IPS-11a (cell line): ENCODE data around the gene WWP2.
A peak's percentile ranks its signal among the peaks of the same experiment; 100 is the strongest.
"Not testable (repeated sequence)": the region's sequence is repeated elsewhere in the genome, so short reads cannot be mapped to it uniquely, and the experiment has no call there.

ENCODE experiments used
- H3K4me3 ChIP-seq: one replicate; pipeline ENCODE4 v1.5.1; 2013; ENCODE audit warnings: low read depth, low read length, control low read depth

Gene WWP2

DNA sequence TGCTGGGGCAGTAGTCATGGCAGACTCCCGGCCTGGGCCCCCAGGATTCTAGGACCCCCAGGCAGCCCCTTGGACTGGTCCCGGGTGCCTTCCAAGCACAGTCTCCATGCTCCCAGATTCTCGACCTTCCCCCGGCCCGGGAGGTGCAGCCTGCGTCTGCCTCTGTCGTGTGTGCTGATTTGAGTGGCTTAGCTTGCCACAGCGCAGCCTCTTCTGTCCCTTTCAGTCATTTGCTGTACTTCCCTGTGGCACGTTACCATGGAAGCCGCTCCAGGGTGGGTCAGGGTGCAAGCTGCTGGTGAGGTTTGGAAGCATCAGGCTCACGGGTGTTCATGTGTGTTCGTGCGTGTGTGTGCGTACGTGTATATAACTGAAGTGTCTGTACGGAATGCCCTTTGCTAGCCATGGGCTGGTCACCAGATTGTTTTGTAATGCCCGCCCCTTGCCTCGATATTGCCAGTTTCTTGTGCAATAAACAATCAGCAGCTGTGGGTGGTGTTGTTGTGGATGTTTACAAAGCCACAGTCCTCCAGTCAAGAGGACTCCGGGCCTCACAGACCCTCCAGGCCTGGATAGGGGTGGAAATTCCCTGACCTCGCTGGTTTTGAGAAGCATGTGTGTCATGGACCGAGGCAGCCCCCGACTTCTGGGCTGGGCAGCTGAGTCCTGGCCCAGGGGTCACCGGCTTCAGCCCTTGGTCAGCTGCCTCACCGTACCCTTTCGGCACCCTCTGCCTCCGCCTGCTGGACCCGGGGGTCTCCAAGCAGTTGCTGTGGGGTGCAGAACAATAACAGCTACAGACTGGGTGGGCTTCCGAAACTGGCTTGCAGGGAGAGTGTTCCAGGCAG is 179.3 kb downstream of the WWP2 start:
- no peak overlapping the region for H3K4me3 ChIP-seq

DNA sequence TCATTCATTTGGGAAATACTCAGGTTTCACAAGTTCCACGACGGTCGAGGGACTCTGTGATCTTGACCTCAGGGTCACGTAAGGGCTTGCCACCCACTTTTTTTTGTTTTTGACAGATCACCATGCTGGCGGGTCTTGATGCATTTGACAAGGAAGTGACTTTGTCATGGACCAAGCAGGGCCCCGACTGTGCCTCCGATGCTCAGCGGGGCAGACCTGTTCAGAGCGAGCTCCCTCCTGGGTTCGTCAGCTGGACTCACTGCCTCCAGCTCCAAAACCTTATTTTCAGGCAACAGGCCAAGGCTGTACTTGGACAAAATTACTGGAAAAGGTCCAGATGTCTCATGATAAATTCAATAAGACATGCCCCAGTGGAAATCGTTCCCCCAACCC is 180.0 kb downstream of the WWP2 start:
- no peak overlapping the region for H3K4me3 ChIP-seq

DNA sequence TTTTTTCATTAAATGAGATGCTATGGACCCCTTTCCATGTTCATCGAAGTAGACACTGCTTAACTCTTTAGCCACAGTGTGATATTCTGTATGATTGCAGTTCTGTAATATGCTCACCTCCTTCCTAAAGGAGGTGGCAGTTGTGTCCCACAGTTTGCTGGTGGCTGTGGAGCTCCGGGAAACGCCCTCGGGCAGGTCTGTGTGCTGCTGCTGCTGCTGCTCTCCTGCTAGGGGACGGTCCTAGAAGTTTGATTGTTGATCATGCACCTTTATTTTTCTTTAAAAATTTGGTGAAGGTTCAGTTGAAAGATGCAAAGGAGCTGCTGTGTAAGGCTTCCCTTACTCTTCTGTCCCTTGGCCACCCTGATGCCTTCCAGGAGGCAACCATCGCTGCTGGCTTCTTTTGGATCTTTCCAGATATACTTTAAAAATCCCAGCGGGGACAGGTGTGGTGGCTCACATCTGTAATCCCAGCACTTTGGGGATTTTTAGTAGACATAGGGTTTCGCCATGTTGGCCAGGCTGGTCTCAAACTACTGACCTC is 180.6 kb downstream of the WWP2 start:
- no peak overlapping the region for H3K4me3 ChIP-seq

GRCh38 chr16:69943241-69944036 is 181.3 kb downstream of the WWP2 start:
- H3K4me3 ChIP-seq, result not testable (repeated sequence)

GRCh38 chr16:69950411-69950810 is 188.3 kb downstream of the WWP2 start:
- not testable (repeated sequence) for H3K4me3 ChIP-seq

- H3K4me3 ChIP-seq, result not testable (repeated sequence)
These were observed 189.0 kb downstream of the WWP2 start, which contains the start of gene CLEC18A for GRCh38 chr16:69951017-69951671. Gene CLEC18A (plus strand): TSS chr16:69951334. CDS start chr16:69951367, 33 bp downstream.

GRCh38 chr16:69951672-69952031 is 189.5 kb downstream of the WWP2 start:
- not testable (repeated sequence) for H3K4me3 ChIP-seq

DNA sequence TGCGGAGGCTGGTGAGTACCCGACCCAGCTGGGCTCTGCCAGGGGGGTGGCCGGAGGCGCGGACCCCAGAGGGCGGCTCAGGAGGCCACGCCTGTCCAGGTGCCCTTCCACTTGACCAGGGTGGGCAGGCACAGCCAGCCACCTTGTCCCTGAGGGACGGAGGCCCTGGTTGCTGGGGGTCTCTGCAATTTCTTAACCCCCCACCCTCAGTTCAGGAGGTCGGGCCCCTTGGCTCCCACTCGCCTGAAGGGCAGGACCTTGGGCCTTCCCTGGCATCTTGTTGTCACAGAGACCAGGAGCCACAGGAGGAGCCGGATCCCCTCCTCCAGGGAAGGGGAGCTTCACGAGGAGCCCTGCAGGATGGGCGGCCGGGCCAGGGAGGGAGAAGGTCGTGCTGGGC is 190.0 kb downstream of the WWP2 start:
- not testable (repeated sequence) for H3K4me3 ChIP-seq

DNA sequence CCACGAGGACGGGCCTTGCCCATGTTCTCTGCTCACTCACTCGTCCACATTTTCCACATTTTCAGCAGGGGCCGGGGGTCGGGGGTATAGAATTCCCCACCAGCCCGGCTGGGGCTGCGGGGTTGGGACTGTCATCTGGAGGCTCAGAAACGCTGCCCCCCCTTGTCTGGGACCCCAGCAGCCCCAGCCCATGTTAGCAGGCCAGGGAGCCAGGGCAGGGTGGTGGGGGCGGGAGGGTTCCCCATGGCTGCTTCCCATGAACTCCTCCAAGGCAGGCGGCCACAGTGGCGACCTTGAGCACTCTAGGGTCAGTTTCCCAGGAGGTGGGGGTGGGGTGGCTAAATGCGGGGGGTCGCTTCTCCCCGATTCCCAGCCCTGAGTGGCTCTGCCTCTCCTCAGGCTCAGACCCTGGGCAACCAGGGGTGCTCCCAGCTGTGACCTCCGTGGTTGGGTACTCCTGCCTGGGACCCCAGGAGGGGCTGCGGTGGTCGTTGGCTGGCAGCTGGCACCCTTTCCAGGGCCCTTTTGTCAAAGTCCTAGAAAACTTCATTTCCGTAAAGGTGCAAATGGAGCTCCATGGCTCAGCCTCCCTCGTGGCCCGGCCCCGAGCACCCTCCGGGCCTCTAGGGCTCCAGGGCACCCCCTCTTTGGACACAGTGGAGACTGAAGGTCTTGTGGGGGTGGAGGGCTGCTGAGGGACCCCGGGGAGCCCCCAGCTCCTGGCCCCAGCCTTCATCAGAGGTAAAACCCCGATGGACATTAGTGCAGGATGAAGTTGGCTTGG is 190.6 kb downstream of the WWP2 start:
- H3K4me3 ChIP-seq, result not testable (repeated sequence)

DNA sequence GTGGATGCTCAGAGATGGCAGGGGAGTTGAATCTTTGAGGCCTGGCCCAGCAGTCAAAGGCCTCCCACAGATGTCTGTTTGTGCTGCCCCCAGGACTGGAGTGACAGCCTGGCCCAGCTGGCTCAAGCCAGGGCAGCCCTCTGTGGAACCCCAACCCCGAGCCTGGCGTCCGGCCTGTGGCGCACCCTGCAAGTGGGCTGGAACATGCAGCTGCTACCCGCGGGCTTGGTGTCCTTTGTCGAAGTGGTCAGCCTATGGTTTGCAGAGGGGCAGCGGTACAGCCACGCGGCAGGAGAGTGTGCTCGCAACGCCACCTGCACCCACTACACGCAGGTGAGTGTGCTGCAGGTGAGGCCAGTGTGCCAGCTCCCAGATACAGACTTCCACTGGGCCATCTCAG is 192.1 kb downstream of the WWP2 start:
- not testable (repeated sequence) for H3K4me3 ChIP-seq

DNA sequence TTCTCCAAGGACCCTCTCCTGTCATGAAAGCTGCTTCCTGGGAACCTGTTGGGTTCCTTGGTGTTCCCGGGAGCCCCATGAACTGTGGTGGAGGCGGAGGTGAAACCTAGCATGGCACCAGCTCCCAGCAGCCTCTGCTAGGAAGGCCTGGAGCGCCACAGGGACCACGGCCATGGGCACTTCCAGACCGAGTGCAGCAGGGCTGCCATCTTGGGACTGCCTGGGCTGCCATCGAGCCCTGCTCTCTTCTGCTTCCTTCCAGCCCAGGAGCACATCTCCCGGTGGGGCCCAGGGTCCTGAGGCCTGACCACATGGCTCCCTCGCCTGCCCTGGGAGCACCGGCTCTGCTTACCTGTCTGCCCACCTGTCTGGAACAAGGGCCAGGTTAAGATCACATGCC is 201.2 kb downstream of the WWP2 start:
- H3K4me3 ChIP-seq, result not testable (repeated sequence)

DNA sequence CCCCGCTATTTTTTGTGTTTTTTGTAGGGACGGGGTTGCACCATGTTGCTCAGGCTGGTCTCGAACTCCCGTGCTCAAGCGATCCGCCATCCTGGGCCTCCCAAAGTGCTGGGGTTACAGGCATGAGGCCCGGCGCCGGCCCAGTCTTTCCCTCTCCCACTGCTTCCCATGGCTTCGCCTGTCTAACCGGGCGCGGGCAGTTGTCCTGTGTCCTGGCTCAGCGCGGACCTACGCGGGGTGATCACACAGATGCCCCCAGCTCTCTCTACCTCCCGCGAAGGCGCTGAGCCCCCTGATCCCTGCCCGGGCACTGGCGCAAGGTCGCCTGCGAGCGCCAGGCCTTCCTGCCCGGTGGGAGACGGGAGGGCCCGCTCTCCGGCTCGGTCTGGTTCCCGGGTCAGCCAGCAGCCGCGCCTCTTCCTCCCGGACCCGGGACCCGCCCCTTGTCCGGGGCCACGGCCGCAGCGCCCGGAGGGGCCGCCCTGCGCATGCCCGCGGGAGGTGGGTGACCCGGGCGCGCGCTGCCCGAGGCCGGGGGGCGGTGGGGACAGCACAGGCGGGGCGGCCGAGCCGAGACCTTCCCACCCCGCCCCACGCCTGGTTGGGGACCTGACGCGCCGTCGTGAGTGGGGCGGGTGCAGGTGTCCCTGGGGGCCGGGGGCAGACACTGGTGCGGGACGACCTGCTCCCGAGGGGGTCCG is 203.0 kb downstream of the WWP2 start:
- peak overlapping the region; percentile 27 for H3K4me3 ChIP-seq

GRCh38 chr16:69965661-69966054 is 203.5 kb downstream of the WWP2 start:
- peak overlapping the region; percentile 27 for H3K4me3 ChIP-seq

GRCh38 chr16:69967688-69968087 is 205.6 kb downstream of the WWP2 start:
- H3K4me3 ChIP-seq, result not testable (repeated sequence)

DNA sequence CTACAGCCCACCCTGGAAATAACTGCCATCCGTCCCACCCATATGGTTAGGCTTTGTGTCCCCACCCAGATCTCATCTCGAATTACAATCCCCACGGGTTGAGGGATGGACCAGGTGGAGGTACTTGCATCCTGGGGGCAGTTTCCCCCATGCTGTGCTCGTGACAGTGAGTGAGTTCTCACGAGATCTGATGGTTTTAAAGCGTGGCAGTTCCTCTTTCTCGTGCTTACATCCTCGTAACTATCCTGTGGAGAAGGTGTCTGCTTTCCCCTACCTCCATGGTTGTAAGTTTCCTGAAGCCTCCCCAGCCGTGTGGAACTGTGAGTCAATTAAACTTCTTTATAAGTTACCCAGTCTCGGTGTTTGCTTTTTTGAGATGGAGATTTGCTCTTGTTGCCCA is 206.0 kb downstream of the WWP2 start:
- H3K4me3 ChIP-seq, result not testable (repeated sequence)

GRCh38 chr16:69969657-69970056 is 207.5 kb downstream of the WWP2 start:
- H3K4me3 ChIP-seq, result not testable (repeated sequence)

DNA sequence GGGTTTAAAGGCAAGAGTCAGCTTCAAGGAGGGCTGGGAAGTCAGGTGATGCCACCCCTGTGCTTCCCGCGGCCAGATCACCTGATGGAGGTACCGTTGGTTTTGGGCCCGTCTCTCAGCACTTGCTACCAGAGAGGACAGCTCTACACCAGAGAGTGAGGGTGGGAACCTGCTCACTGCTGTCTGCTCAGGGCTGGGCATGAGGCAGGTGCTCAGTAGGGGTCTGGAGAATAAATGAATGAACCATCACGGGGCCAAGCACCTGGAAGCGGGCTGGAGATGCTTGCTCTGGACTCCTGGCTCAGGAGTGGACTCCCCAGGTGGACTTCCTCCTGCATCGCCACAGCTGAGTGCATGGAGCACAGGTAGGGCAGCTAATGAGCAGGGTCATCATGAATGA is 210.0 kb downstream of the WWP2 start:
- H3K4me3 ChIP-seq, result not testable (repeated sequence)

DNA sequence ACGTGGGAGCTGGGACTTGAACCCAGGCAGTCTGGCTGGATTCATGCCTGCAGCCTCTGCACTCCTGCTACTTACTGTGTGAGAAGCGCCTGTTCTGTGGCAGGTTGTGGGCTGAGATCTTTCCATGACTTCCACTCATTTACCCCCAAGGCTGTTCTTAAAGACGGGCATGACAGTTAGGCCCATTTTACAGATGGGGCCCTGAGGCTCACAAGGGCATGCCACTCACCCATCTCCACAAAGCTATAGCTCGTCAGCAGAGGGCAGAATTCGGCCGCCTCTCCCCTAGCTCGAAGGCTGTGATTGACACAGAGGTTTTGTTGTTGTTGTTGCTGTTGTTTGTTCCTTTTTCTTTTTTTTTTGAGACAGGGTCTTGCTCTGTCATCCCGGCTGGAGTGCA is 210.8 kb downstream of the WWP2 start:
- not testable (repeated sequence) for H3K4me3 ChIP-seq

DNA sequence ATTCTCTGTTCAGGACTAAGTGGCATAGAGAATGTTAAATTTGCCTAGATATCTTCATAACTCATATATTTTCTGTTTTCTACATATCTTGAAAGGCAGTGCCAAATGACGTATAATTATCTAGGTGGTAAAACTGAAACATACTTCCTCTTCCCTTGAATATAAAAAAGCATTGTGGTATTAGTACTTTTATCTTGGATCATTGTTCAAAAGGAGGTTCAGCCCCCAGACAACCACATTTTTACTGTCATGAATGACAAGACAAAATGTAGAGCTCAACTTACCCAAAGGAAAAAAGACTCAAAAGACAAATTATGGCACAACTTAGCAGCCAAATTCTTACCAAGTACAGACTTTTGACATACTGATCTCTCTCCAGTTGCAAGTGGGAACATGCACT is 223.1 kb downstream of the WWP2 start:
- H3K4me3 ChIP-seq, result not testable (repeated sequence)
